MM.1S (cell line): ENCODE measurements around the gene TMEM114.

Source experiments
- DNase-seq: peaks from one replicate; pipeline ENCODE4 v3.0.0-alpha.2; 2015
- H2AFZ ChIP-seq: fragments of 300-600 bp; sonication (generic); 2 replicates; pipeline ENCODE4 v1.6.0; 2016; ENCODE audit warnings: antibody characterized with exemption, low read length
- H3F3A ChIP-seq: fragments of 300-600 bp; sonication (generic); 2 replicates; pipeline ENCODE4 v1.6.1; 2016; ENCODE audit warnings: mild to moderate bottlenecking, antibody characterized with exemption, low read length, moderate library complexity, mixed read lengths; ENCODE audit not compliant: insufficient read depth
- H3K27ac ChIP-seq: fragments of 300-600 bp; sonication (generic); 2 replicates; pipeline ENCODE4 v1.5.1; 2016; ENCODE audit warnings: mild to moderate bottlenecking, low read length
- H3K27me3 ChIP-seq: fragments of 300-600 bp; sonication (generic); replicated peaks from 2 replicates; pipeline ENCODE4 v1.6.0; 2016; ENCODE audit warnings: low read length; ENCODE audit not compliant: insufficient read depth
- H3K36me3 ChIP-seq: fragments of 300-600 bp; sonication (generic); replicated peaks from 2 replicates; pipeline ENCODE4 v1.6.1; 2016; ENCODE audit warnings: mild to moderate bottlenecking, low read length, mixed read lengths; ENCODE audit not compliant: insufficient read depth
- H3K4me1 ChIP-seq: fragments of 300-600 bp; sonication (generic); 2 replicates; pipeline ENCODE4 v1.6.1; 2016; ENCODE audit warnings: low read length, mixed read lengths
- H3K4me2 ChIP-seq: fragments of 300-600 bp; sonication (generic); 2 replicates; pipeline ENCODE4 v1.6.0; 2016; ENCODE audit warnings: low read depth, low read length
- H3K4me3 ChIP-seq: fragments of 300-600 bp; sonication (generic); 2 replicates; pipeline ENCODE4 v1.5.1; 2016; ENCODE audit warnings: low read length, mixed read lengths
- H3K79me2 ChIP-seq: fragments of 300-600 bp; sonication (generic); 2 replicates; pipeline ENCODE4 v1.6.1; 2016; ENCODE audit warnings: mixed run types, low read length, mixed read lengths
- H3K9ac ChIP-seq: fragments of 300-600 bp; sonication (generic); 2 replicates; pipeline ENCODE4 v1.6.1; 2016; ENCODE audit warnings: low read length, mixed read lengths
- H3K9me2 ChIP-seq: fragments of 300-600 bp; sonication (generic); replicated peaks from 2 replicates; pipeline ENCODE4 v1.6.1; 2016; ENCODE audit warnings: mild to moderate bottlenecking, low read length, mixed read lengths; ENCODE audit not compliant: insufficient read depth
- H3K9me3 ChIP-seq: fragments of 300-600 bp; sonication (generic); replicated peaks from 2 replicates; pipeline ENCODE4 v1.6.1; 2016; ENCODE audit warnings: mild to moderate bottlenecking, low read length, mixed read lengths; ENCODE audit not compliant: insufficient read depth
- H4K20me1 ChIP-seq: fragments of 300-600 bp; sonication (generic); 2 replicates; pipeline ENCODE4 v1.6.1; 2016; ENCODE audit warnings: mild to moderate bottlenecking, low read length, moderate library complexity, mixed read lengths; ENCODE audit not compliant: insufficient read depth
- EZH2 ChIP-seq: fragments of 300-600 bp; sonication (generic); optimal IDR thresholded peaks from 2 replicates; pipeline ENCODE3; 2017; ENCODE audit warnings: low read depth, mild to moderate bottlenecking, antibody characterized with exemption, low read length, mixed read lengths
- EZH2phosphoT487 ChIP-seq: fragments of 300-600 bp; sonication (generic); IDR thresholded peaks from 2 replicates; pipeline ENCODE4 v1.6.1; 2018; ENCODE audit warnings: antibody characterized with exemption, low read length
- TF ChIP-seq, protein P1 (sequence below): fragments of 300-600 bp; sonication (generic); IDR thresholded peaks from 2 replicates; pipeline ENCODE4 v1.5.1; 2016; ENCODE audit warnings: antibody characterized with exemption, low read length, mixed read lengths

TMEM114 gene

DNA sequence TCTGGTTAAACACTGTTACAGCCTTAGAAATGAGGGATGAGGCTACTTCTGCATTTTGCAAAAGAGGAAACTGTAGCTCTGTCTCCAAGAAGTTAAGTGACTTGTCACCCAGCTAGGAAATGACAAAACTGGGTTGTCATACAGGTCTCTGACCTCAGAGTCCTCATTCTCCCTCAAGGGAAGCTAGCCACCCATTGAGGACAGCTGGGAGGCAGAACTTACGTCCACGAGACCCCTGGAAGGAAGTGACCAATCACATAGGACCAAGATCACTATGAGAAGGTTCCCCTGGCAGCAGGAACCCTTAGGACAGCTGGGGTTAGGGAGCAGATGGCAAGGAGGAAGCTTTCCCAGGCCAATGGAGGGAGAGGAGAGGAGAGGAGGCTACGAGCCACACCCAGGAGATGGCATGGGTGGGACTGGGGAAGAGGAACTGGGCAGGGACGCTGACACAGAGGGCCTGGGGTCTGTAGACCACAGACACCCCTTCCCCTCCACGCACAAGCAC, 42.4 kb upstream of the TMEM114 start:
- Histone ChIP-seq H3K27ac (no peak overlapping the region), H3K27me3 (no peaks in the 10 kb centered on the region), H3F3A (no peaks in the 10 kb centered on the region), H3K9ac (no peak overlapping the region), H3K4me3 (no peak overlapping the region), H3K9me2 (no peaks in the 10 kb centered on the region), H3K4me2 (no peak overlapping the region), H4K20me1 (no peaks in the 10 kb centered on the region), H3K9me3 (no peaks in the 10 kb centered on the region), H3K79me2 (no peaks in the 10 kb centered on the region), H2AFZ (no peak overlapping the region), H3K36me3 (peaks cover 3% of the 10 kb centered on the region; the same call in 1 of the 2 replicates), H3K4me1 (no peaks in the 10 kb centered on the region)
- no peak for TF ChIP-seq EZH2
- no peak for TF ChIP-seq EZH2phosphoT487
- TF ChIP-seq, protein P1, sequence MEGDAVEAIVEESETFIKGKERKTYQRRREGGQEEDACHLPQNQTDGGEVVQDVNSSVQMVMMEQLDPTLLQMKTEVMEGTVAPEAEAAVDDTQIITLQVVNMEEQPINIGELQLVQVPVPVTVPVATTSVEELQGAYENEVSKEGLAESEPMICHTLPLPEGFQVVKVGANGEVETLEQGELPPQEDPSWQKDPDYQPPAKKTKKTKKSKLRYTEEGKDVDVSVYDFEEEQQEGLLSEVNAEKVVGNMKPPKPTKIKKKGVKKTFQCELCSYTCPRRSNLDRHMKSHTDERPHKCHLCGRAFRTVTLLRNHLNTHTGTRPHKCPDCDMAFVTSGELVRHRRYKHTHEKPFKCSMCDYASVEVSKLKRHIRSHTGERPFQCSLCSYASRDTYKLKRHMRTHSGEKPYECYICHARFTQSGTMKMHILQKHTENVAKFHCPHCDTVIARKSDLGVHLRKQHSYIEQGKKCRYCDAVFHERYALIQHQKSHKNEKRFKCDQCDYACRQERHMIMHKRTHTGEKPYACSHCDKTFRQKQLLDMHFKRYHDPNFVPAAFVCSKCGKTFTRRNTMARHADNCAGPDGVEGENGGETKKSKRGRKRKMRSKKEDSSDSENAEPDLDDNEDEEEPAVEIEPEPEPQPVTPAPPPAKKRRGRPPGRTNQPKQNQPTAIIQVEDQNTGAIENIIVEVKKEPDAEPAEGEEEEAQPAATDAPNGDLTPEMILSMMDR: no peak
- no peak for DNase-seq

DNA sequence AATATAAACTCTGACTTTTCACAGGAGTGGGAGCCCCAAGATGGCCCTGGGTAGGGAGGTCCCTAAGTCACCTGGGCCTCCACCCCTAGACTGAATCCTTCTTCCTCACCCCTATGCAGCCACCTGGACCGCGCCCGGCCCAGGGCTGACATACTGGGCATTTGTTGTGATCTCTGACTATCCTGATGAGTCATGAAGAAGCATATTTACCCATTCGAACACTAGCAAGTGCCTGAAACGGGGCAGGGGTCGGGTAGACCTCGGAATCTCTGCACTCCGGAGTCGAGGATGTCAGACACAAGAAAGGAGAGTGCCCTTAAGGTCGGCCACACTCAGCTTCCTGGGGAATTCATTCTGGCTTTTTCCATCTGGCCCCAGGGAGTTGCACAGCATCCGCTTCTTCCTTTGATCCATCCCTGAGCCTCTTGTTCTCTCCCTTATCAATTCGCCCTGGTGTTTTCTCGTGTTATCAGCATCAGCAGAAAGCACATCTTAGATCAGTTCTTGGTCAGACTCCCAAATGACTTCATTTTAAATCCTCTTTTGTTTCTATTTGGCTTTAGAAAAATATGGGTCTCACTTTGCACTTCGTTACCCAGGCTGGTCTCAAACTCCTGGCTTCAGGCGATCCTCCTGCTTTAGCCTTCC, 41.6 kb upstream of the TMEM114 start:
- H3K9me2 ChIP-seq: no peaks in the 10 kb centered on the region
- H3K4me3 ChIP-seq: no peak overlapping the region
- no peak overlapping the region for H3K9ac ChIP-seq
- H3K79me2 ChIP-seq: peaks cover 6% of the 10 kb centered on the region; the same call in 1 of the 2 replicates
- no peak for DNase-seq
- peaks cover 6% of the 10 kb centered on the region; the same call in 1 of the 2 replicates for H3K36me3 ChIP-seq
- TF ChIP-seq EZH2 (no peak), EZH2phosphoT487 (no peak)
- TF ChIP-seq, protein P1: no peak
- no peak overlapping the region for H3K4me2 ChIP-seq
- H2AFZ ChIP-seq: no peak overlapping the region
- H3K27ac ChIP-seq: no peak overlapping the region
- H3K27me3 ChIP-seq: no peaks in the 10 kb centered on the region
- no peaks in the 10 kb centered on the region for H3K4me1 ChIP-seq
- H3F3A ChIP-seq: no peaks in the 10 kb centered on the region
- H3K9me3 ChIP-seq: no peaks in the 10 kb centered on the region
- no peaks in the 10 kb centered on the region for H4K20me1 ChIP-seq

GRCh38 chr16:8631373-8631772, 41.1 kb upstream of the TMEM114 start:
- DNase-seq: no peak
- H3K36me3 ChIP-seq: peaks cover 7% of the 10 kb centered on the region; the same call in 1 of the 2 replicates
- H4K20me1 ChIP-seq: no peaks in the 10 kb centered on the region
- H3K9me3 ChIP-seq: no peaks in the 10 kb centered on the region
- no peak overlapping the region for H2AFZ ChIP-seq
- no peaks in the 10 kb centered on the region for H3K4me1 ChIP-seq
- no peak for TF ChIP-seq EZH2
- no peak for TF ChIP-seq EZH2phosphoT487
- TF ChIP-seq, protein P1: no peak
- H3K4me2 ChIP-seq: no peak overlapping the region
- no peak overlapping the region for H3K27ac ChIP-seq
- no peaks in the 10 kb centered on the region for H3F3A ChIP-seq
- H3K79me2 ChIP-seq: peaks cover 7% of the 10 kb centered on the region; the same call in 1 of the 2 replicates
- no peaks in the 10 kb centered on the region for H3K27me3 ChIP-seq
- no peak overlapping the region for H3K4me3 ChIP-seq
- H3K9me2 ChIP-seq: no peaks in the 10 kb centered on the region
- no peak overlapping the region for H3K9ac ChIP-seq
